ENCODE data around the gene TMEM101. TPM values are rescaled to one million over a fixed set of nuclear protein-coding genes. Genes with fewer than 3 reads are reported as not detected.

The TMEM101 gene
- total and polyA plus RNA-seq, 4 donors = 28.7 to 43.5 (median 33.1) TPM

DNA sequence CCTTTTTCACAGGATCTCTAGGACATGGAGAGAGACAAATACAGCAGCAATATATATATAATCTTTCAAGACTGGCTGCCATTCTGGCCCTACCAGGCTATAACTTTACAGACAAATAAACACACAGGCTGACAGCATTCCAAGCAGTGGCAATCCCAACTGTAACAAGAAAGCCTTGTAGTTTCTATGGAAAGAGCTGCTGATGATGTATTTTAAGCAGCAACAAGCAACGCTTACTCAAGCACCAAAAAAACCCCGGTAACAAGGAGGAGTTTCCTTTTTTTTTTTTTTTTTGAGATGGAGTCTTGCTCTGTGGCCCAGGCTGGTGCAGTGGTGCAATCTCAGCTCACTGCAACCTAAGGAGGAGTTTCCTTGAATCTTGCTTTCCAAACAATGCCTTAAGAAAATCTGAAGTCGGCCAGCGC lies 28.5 kb upstream of the TMEM101 start:
- TF ChIP-seq, protein P1, sequence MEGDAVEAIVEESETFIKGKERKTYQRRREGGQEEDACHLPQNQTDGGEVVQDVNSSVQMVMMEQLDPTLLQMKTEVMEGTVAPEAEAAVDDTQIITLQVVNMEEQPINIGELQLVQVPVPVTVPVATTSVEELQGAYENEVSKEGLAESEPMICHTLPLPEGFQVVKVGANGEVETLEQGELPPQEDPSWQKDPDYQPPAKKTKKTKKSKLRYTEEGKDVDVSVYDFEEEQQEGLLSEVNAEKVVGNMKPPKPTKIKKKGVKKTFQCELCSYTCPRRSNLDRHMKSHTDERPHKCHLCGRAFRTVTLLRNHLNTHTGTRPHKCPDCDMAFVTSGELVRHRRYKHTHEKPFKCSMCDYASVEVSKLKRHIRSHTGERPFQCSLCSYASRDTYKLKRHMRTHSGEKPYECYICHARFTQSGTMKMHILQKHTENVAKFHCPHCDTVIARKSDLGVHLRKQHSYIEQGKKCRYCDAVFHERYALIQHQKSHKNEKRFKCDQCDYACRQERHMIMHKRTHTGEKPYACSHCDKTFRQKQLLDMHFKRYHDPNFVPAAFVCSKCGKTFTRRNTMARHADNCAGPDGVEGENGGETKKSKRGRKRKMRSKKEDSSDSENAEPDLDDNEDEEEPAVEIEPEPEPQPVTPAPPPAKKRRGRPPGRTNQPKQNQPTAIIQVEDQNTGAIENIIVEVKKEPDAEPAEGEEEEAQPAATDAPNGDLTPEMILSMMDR (IDR thresholded peaks at IDR 0.05; ENCODE audit: control extremely low read depth, extremely low read depth) = no peak
- peaks cover 0 to 15% (median 7%) of the 10 kb centered on the region in 4 donors for H3K36me3 ChIP-seq (ENCODE audit: control insufficient read depth in 4 of 4, insufficient read depth in 4 of 4, low read length in 4 of 4)
- peaks cover 3 to 26% (median 10%) of the 10 kb centered on the region in 5 donors for H3K4me1 ChIP-seq (ENCODE audit: control insufficient read depth in 5 of 5, insufficient read depth in 5 of 5, low read length in 5 of 5)
- no peak overlapping the region for H3K4me3 ChIP-seq
- H3K27ac ChIP-seq (ENCODE audit: low read depth in 1 of 2, low read length in 1 of 2) = peak overlapping the region; percentile 24 to 70
- no peaks in the 10 kb centered on the region for H3K27me3 ChIP-seq (ENCODE audit: control insufficient read depth in 3 of 3, insufficient read depth in 3 of 3, low read length in 2 of 3)
- H3K9me3 ChIP-seq (ENCODE audit: control insufficient read depth in 4 of 4, insufficient read depth in 3 of 4, low read length in 3 of 4) = no peaks in the 10 kb centered on the region
- H3K9ac ChIP-seq (ENCODE audit: insufficient read depth in 1 of 2, low read length in 2 of 2) = peak overlapping the region in 1 of 2 donors; percentile 80
- ATAC-seq (ENCODE audit: insufficient read depth, low FRiP score) (peak; percentile 14), DNase-seq (peak; percentile 29 to 67 (median 67))
- WGBS, 2 donors = 14 to 31% methylated on average over 4 of the region's 4 CpGs

GRCh38 chr17:44039829-44040635 lies 25.3 kb upstream of the TMEM101 start:
- WGBS, 2 donors = 56 to 76% methylated on average over 6 of the region's 6 CpGs
- Histone ChIP-seq H3K9me3 (ENCODE audit: control insufficient read depth in 4 of 4, insufficient read depth in 3 of 4, low read length in 3 of 4) (no peaks in the 10 kb centered on the region), H3K27me3 (ENCODE audit: control insufficient read depth in 3 of 3, insufficient read depth in 3 of 3, low read length in 2 of 3) (no peaks in the 10 kb centered on the region), H3K4me1 (ENCODE audit: control insufficient read depth in 5 of 5, insufficient read depth in 5 of 5, low read length in 5 of 5) (peaks cover 3 to 26% (median 10%) of the 10 kb centered on the region in 5 donors), H3K27ac (ENCODE audit: low read depth in 1 of 2, low read length in 1 of 2) (peak overlapping the region in 1 of 2 donors; percentile 72), H3K36me3 (ENCODE audit: control insufficient read depth in 4 of 4, insufficient read depth in 4 of 4, low read length in 4 of 4) (peaks cover 4 to 25% (median 14%) of the 10 kb centered on the region in 4 donors), H3K4me3 (no peak overlapping the region), H3K9ac (ENCODE audit: insufficient read depth in 1 of 2, low read length in 2 of 2) (no peak overlapping the region)
- no peak for DNase-seq
- TF ChIP-seq, protein P1 (IDR thresholded peaks at IDR 0.05; ENCODE audit: control extremely low read depth, extremely low read depth) = no peak
- no peak for ATAC-seq (ENCODE audit: insufficient read depth, low FRiP score)

GRCh38 chr17:44038604-44039011 lies 23.8 kb upstream of the TMEM101 start:
- H3K4me3 ChIP-seq = no peak overlapping the region
- TF ChIP-seq, protein P1 (IDR thresholded peaks at IDR 0.05; ENCODE audit: control extremely low read depth, extremely low read depth) = no peak
- H3K27me3 ChIP-seq (ENCODE audit: control insufficient read depth in 3 of 3, insufficient read depth in 3 of 3, low read length in 2 of 3) = no peaks in the 10 kb centered on the region
- H3K9me3 ChIP-seq (ENCODE audit: control insufficient read depth in 4 of 4, insufficient read depth in 3 of 4, low read length in 3 of 4) = no peaks in the 10 kb centered on the region
- no peak overlapping the region for H3K27ac ChIP-seq (ENCODE audit: low read depth in 1 of 2, low read length in 1 of 2)
- ATAC-seq (ENCODE audit: insufficient read depth, low FRiP score) = no peak
- 89 to 90% methylated on average over 3 of the region's 3 CpGs for WGBS, 2 donors
- no peak overlapping the region for H3K9ac ChIP-seq (ENCODE audit: insufficient read depth in 1 of 2, low read length in 2 of 2)
- H3K4me1 ChIP-seq (ENCODE audit: control insufficient read depth in 5 of 5, insufficient read depth in 5 of 5, low read length in 5 of 5) = peaks cover 3 to 14% (median 7%) of the 10 kb centered on the region in 5 donors
- DNase-seq = no peak
- H3K36me3 ChIP-seq (ENCODE audit: control insufficient read depth in 4 of 4, insufficient read depth in 4 of 4, low read length in 4 of 4) = peaks cover 6 to 32% (median 17%) of the 10 kb centered on the region in 4 donors

All from lung (tissue), 12 donors.